HG02852 (cell line): ENCODE data around the gene DNAAF5.

Experiments
- ATAC-seq: cut with Tn5 transposase; IDR thresholded peaks from one replicate; pipeline ENCODE4 v1.9.1; 2021; ENCODE audit warnings: mild to moderate bottlenecking, moderate library complexity; ENCODE audit not compliant: unreplicated experiment

DNAAF5 gene

GRCh38 chr7:726084-726853 is at the start of gene DNAAF5:
TSS of gene DNAAF5 (plus strand) at chr7:726699. CDS start at chr7:726721, 22 bp downstream.
- ATAC-seq, result peak; percentile 81

GRCh38 chr7:676972-677385 is 49.5 kb upstream of the DNAAF5 start:
- ATAC-seq, result no peak

- ATAC-seq, result no peak
These were observed 45.9 kb upstream of the DNAAF5 start for GRCh38 chr7:680411-681127.

GRCh38 chr7:681551-682307 is 44.8 kb upstream of the DNAAF5 start:
- ATAC-seq, result no peak

- no peak for ATAC-seq
These were observed 43.7 kb upstream of the DNAAF5 start for GRCh38 chr7:682810-683209.

GRCh38 chr7:683526-684205 is 42.8 kb upstream of the DNAAF5 start:
- no peak for ATAC-seq

- no peak for ATAC-seq
These were observed 42.1 kb upstream of the DNAAF5 start for GRCh38 chr7:684416-684815.

- ATAC-seq, result no peak
These were observed 41.0 kb upstream of the DNAAF5 start for GRCh38 chr7:685540-685939.

- ATAC-seq, result no peak
These were observed 35.8 kb upstream of the DNAAF5 start for GRCh38 chr7:690478-691360.

GRCh38 chr7:691361-692045 is 35.0 kb upstream of the DNAAF5 start:
- ATAC-seq, result no peak

GRCh38 chr7:693280-693679 is 33.2 kb upstream of the DNAAF5 start:
- no peak for ATAC-seq

GRCh38 chr7:696426-696811 is 30.1 kb upstream of the DNAAF5 start:
- no peak for ATAC-seq

- ATAC-seq, result no peak
These were observed 29.5 kb upstream of the DNAAF5 start for GRCh38 chr7:696812-697551.

- no peak for ATAC-seq
These were observed 27.7 kb upstream of the DNAAF5 start for GRCh38 chr7:698515-699475.

GRCh38 chr7:699476-700170 is 26.9 kb upstream of the DNAAF5 start:
- ATAC-seq, result no peak

GRCh38 chr7:701086-701671 is 25.3 kb upstream of the DNAAF5 start:
- no peak for ATAC-seq

- ATAC-seq, result no peak
These were observed 23.4 kb upstream of the DNAAF5 start for GRCh38 chr7:703049-703448.
